ENCODE measurements around the gene MYO5B.

DNA sequence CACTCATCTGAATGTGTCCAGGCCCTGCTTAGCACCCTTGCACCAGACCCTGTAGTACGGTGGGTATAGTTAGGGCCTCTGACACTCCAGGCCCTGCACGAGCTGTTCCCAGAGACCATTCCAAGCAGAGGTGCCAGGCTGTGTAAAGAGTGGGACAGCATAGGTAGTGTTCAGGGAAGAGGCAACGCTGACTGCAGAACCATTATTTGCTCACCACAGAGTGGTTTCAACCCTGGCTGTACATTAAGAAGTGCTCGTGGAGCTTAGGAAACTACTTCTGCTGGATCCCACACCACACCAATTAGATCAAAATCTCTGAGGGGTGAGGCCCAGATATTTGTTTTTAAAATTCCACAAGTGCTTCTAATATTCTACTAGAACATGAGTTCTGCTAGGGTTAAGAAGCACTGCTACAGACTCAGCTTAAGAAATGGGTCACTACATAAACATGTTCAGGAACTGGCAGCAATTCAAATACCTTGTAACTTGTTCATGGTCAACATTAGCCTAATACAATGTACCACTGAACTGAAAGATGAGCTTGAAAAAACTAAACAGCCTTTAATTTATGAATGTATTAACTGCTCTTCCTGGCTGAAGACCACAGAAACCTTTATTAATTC, 183.0 kb downstream of the MYO5B start:
- TF ChIP-seq, protein P1, sequence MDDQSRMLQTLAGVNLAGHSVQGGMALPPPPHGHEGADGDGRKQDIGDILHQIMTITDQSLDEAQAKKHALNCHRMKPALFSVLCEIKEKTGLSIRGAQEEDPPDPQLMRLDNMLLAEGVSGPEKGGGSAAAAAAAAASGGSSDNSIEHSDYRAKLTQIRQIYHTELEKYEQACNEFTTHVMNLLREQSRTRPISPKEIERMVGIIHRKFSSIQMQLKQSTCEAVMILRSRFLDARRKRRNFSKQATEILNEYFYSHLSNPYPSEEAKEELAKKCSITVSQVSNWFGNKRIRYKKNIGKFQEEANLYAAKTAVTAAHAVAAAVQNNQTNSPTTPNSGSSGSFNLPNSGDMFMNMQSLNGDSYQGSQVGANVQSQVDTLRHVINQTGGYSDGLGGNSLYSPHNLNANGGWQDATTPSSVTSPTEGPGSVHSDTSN (IDR thresholded peaks at IDR 0.05; ENCODE audit: insufficient replicate concordance, low read depth, low read length) = no peak
- TF ChIP-seq, protein P2, sequence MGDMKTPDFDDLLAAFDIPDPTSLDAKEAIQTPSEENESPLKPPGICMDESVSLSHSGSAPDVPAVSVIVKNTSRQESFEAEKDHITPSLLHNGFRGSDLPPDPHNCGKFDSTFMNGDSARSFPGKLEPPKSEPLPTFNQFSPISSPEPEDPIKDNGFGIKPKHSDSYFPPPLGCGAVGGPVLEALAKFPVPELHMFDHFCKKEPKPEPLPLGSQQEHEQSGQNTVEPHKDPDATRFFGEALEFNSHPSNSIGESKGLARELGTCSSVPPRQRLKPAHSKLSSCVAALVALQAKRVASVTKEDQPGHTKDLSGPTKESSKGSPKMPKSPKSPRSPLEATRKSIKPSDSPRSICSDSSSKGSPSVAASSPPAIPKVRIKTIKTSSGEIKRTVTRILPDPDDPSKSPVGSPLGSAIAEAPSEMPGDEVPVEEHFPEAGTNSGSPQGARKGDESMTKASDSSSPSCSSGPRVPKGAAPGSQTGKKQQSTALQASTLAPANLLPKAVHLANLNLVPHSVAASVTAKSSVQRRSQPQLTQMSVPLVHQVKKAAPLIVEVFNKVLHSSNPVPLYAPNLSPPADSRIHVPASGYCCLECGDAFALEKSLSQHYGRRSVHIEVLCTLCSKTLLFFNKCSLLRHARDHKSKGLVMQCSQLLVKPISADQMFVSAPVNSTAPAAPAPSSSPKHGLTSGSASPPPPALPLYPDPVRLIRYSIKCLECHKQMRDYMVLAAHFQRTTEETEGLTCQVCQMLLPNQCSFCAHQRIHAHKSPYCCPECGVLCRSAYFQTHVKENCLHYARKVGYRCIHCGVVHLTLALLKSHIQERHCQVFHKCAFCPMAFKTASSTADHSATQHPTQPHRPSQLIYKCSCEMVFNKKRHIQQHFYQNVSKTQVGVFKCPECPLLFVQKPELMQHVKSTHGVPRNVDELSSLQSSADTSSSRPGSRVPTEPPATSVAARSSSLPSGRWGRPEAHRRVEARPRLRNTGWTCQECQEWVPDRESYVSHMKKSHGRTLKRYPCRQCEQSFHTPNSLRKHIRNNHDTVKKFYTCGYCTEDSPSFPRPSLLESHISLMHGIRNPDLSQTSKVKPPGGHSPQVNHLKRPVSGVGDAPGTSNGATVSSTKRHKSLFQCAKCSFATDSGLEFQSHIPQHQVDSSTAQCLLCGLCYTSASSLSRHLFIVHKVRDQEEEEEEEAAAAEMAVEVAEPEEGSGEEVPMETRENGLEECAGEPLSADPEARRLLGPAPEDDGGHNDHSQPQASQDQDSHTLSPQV (IDR thresholded peaks at IDR 0.05) = no peak
- TF ChIP-seq, protein P3, sequence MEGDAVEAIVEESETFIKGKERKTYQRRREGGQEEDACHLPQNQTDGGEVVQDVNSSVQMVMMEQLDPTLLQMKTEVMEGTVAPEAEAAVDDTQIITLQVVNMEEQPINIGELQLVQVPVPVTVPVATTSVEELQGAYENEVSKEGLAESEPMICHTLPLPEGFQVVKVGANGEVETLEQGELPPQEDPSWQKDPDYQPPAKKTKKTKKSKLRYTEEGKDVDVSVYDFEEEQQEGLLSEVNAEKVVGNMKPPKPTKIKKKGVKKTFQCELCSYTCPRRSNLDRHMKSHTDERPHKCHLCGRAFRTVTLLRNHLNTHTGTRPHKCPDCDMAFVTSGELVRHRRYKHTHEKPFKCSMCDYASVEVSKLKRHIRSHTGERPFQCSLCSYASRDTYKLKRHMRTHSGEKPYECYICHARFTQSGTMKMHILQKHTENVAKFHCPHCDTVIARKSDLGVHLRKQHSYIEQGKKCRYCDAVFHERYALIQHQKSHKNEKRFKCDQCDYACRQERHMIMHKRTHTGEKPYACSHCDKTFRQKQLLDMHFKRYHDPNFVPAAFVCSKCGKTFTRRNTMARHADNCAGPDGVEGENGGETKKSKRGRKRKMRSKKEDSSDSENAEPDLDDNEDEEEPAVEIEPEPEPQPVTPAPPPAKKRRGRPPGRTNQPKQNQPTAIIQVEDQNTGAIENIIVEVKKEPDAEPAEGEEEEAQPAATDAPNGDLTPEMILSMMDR (IDR thresholded peaks at IDR 0.05 in 2 of 3, conservative IDR thresholded peaks at IDR 0.05 in 1 of 3; ENCODE audit: control insufficient read depth in 2 of 3, extremely low read depth in 1 of 3, insufficient read depth in 1 of 3, low read depth in 3 of 3, low read length in 3 of 3) = no peak
- no peak for TF ChIP-seq PML (IDR thresholded peaks at IDR 0.05; ENCODE audit: low read length)
- TF ChIP-seq SIN3A (IDR thresholded peaks at IDR 0.05; ENCODE audit: low read depth, low read length) = no peak
- TF ChIP-seq MTA2 (IDR thresholded peaks at IDR 0.05; ENCODE audit: low read depth) = no peak
- TF ChIP-seq POLR2A (IDR thresholded peaks at IDR 0.05; ENCODE audit: low read depth, low read length) = no peak
- TF ChIP-seq MXI1 (IDR thresholded peaks at IDR 0.05; ENCODE audit: low read depth, low read length) = no peak
- no peak for TF ChIP-seq RAD21 (IDR thresholded peaks at IDR 0.05; ENCODE audit: insufficient read depth, low read depth, low read length)
- TF ChIP-seq TARDBP (IDR thresholded peaks at IDR 0.05; ENCODE audit: borderline replicate concordance) = no peak
- TF ChIP-seq, protein P4, sequence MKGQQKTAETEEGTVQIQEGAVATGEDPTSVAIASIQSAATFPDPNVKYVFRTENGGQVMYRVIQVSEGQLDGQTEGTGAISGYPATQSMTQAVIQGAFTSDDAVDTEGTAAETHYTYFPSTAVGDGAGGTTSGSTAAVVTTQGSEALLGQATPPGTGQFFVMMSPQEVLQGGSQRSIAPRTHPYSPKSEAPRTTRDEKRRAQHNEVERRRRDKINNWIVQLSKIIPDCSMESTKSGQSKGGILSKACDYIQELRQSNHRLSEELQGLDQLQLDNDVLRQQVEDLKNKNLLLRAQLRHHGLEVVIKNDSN (IDR thresholded peaks at IDR 0.05; ENCODE audit: borderline replicate concordance, extremely low read length, insufficient read depth, low read depth, low read length) = no peak
- no peak for TF ChIP-seq YY1 (IDR thresholded peaks at IDR 0.05; ENCODE audit: low read depth, low read length)
